ENCODE results near the gene GRN.

Gene GRN

DNA sequence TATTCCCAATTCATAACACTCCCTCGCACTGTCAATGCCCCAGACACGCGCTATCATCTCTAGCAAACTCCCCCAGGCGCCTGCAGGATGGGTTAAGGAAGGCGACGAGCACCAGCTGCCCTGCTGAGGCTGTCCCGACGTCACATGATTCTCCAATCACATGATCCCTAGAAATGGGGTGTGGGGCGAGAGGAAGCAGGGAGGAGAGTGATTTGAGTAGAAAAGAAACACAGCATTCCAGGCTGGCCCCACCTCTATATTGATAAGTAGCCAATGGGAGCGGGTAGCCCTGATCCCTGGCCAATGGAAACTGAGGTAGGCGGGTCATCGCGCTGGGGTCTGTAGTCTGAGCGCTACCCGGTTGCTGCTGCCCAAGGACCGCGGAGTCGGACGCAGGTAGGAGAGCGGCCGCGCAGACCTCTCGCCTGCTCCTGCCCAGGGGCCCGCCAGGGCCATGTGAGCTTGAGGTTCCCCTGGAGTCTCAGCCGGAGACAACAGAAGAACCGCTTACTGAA is at the start of gene GRN:
Gene GRN, plus strand, starts transcription at position 364 of the 515 bp plus-strand sequence. CDS start 3,863 bp downstream, outside the sequence.
- DNase-seq (ENCODE audit: low spot score): peak; percentile 97

- DNase-seq (ENCODE audit: low spot score): no peak
Observed at GRCh38 chr17:44297975-44298374, 47.1 kb upstream of the GRN start.

DNA sequence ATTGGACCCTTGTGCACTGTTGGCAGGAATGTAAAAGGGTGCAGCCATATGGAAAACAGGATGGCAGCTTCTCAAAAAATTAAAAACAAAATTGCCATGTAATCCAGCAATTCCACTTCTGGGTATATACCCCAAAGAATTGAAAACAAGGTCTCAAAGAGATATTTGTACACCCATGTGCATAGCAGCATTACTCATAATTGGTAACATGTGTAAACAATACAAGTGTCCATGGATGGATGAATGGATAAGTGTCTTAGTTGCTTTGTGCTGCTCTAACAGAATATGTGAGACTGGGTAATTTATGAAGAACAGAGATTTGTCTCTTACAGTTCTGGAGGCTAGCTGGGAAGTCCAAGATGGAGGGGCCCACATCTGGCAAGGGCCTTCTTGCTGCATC is 40.5 kb upstream of the GRN start:
- no peak for DNase-seq (ENCODE audit: low spot score)

- no peak for DNase-seq (ENCODE audit: low spot score)
Observed at GRCh38 chr17:44307387-44308186, 37.5 kb upstream of the GRN start.

DNA sequence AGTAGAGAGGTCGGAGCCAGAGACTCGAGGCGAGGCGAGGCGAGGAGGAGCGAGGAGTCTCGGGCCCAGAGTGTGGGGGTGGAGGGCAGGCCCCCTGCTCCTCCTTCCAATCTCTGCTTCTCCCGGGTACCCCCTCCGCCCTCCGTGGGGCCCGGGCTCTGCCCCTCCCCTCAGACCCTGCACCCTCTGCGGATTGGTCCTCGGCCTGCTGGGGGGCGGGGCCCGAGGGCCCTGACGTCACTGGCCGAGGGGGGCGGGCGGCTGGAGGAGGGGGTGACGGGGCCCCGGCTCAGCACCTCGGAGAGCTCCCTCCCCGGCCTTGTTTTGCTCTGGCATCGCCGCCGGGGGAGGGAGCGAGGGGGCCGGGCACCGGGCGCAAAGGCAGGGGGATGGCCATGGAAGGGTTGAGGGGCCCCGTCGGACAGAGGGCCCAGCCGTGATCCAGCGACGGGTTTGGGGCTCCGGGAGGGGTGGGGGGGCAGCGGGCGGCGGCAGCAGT is 36.7 kb upstream of the GRN start, which contains the start of gene RUNDC3A:
Gene RUNDC3A, plus strand, starts transcription at position 282 of the 499 bp plus-strand sequence. CDS start 232 bp downstream, outside the sequence.
- peak; percentile 97 for DNase-seq (ENCODE audit: low spot score)

DNA sequence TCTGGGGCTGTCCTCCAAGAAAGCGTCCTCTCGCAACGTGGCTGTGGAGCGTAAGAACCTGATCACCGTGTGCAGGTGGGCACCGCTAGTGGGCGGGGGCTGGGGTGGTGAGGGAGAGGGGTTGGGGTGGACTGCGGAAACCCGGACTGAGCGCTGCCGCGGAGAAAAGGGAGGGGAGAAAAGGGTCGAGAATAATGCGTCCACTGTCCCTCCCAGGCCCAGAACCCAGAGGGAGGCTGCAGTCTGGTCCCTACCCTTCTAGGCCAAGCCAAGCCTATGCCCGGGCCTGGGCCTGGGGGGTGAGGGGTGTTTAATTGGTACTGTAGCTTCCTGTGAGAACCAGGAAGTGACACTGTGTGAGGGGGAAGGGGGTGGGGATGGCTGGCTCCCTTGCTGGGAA is 36.2 kb upstream of the GRN start:
- no peak for DNase-seq (ENCODE audit: low spot score)

DNA sequence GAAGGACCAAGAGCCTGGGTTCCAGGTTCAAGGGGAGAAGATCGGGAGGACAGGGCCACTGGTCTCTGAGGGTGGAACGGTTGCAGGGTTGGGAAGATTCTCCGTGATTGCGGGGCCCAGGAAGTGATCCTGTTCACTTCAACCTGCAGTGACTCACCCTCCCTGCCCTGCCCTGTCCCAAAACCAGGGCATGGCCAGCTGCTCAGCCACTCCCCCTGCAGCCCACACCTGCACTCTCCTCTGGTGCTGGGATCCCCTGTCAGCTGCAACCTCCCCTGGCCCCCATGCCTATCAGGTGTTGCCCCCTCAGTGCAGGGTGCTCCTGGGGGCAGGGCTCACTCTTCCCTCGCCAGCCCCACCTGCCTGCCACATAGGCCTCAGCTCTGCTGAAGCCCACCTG is 35.6 kb upstream of the GRN start:
- DNase-seq (ENCODE audit: low spot score): no peak

GRCh38 chr17:44310188-44310587 is 34.9 kb upstream of the GRN start:
- no peak for DNase-seq (ENCODE audit: low spot score)

- DNase-seq (ENCODE audit: low spot score): no peak
Observed at GRCh38 chr17:44310609-44311376, 34.3 kb upstream of the GRN start.

DNA sequence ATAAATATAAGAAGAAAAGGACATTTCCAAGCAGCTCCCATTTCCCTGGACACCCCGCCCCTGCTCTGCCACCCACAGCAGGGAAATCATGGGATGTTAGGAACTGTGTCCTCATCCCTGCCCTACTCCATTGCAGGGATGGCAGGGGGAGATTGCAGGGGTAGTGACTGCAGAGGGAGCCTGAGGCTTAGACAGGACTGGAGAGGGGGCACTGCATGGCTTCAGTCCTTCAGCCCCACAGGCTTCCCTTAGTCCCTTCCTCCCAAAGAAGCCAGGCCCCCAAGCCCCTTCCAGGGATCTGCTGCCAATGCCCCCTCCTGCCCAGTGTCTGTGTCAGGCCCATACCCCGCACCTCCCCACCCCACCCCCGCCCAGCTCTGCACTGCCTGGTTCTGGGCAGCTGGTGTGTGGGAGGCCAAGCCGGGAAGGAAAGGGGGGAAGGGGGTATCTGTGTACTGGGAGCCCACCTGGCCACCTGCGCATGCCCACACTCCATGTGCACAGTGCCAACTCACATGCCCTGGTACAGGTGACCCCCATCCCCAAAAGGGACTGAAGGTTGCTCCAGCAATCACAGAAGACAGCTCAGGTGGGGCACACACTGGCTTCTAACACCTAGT is 33.4 kb upstream of the GRN start:
- no peak for DNase-seq (ENCODE audit: low spot score)

DNA sequence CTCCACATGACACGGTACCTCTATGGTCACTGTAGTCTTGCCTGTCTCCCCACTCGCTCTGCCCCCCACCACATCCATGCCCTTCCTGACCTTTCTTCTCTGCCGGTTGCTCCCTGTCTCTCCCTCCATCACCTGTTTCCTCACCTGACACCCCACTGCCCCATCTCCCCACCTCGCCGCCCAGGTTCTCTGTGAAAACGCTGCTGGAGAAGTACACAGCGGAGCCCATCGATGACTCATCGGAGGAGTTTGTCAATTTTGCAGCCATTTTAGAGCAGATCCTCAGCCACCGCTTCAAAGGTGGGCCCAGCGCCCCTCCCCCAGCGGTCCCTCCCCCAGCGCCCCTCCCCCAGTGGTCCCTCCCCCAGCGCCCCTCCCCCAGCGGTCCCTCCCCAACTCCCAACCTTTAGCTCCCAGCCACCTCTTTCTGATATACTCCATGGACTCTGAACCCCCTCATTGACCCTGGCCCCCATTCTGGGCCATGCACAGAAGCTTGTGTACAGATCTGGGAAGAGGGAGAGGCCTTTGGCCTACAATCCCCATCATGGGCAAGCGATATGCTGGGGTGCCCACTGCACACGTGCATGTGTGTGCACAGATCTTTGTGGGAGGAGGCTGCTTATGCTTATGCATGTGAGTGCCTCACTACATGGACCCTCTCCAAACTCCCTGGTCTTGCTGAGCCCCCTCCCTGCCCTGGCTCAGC is 32.6 kb upstream of the GRN start:
- no peak for DNase-seq (ENCODE audit: low spot score)

- no peak for DNase-seq (ENCODE audit: low spot score)
Observed at GRCh38 chr17:44314031-44314430, 31.1 kb upstream of the GRN start.

GRCh38 chr17:44314524-44314868 is 30.6 kb upstream of the GRN start:
- no peak for DNase-seq (ENCODE audit: low spot score)

GRCh38 chr17:44314869-44315661 is 30.0 kb upstream of the GRN start:
- peak; percentile 62 for DNase-seq (ENCODE audit: low spot score)

GRCh38 chr17:44315760-44316731 is 29.1 kb upstream of the GRN start:
- no peak for DNase-seq (ENCODE audit: low spot score)

- no peak for DNase-seq (ENCODE audit: low spot score)
Observed at GRCh38 chr17:44317545-44317944, 27.6 kb upstream of the GRN start.

GRCh38 chr17:44318077-44318892 is 26.8 kb upstream of the GRN start:
- no peak for DNase-seq (ENCODE audit: low spot score)

DNA sequence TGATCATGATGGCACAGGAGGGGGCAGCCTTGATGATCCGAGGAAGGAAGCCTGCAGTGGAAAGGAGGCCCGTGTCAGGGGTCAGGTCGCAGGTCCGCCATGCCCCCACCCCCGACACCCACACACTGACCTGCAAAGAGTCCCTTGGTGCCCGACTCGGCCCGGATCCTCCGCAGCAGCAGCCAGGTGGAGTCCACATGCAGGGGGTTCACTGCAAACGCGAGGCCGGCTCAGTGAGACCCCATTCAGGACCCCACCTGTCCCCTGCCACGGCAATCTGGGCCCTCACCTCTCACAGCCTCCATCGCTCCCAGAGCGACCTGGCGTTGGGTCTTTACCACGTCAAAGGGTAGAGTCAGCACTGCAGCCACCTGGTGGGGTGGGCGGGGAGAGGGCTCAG is 25.0 kb upstream of the GRN start:
- no peak for DNase-seq (ENCODE audit: low spot score)
